ENCODE measurements around the gene LRFN5. TPM values are rescaled to one million over a fixed set of nuclear protein-coding genes. Genes with fewer than 3 reads are reported as not detected.

Gene LRFN5
- total and polyA plus RNA-seq, 2 experiments from 2014 or later: 1.9 to 6.8 TPM

GRCh38 chr14:41570415-41571155 lies 36.1 kb upstream of the LRFN5 start (continued):
- no peak for TF ChIP-seq JUNB (IDR thresholded peaks at IDR 0.05; ENCODE audit: unreplicated experiment)
- TF ChIP-seq NANOG (IDR thresholded peaks at IDR 0.05; ENCODE audit: borderline replicate concordance): no peak
- TF ChIP-seq ZNF114 (CRISPR knock-in tag; IDR thresholded peaks at IDR 0.05): no peak
- TF ChIP-seq, protein P1, sequence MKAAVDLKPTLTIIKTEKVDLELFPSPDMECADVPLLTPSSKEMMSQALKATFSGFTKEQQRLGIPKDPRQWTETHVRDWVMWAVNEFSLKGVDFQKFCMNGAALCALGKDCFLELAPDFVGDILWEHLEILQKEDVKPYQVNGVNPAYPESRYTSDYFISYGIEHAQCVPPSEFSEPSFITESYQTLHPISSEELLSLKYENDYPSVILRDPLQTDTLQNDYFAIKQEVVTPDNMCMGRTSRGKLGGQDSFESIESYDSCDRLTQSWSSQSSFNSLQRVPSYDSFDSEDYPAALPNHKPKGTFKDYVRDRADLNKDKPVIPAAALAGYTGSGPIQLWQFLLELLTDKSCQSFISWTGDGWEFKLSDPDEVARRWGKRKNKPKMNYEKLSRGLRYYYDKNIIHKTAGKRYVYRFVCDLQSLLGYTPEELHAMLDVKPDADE (IDR thresholded peaks at IDR 0.05): no peak
- no peak for TF ChIP-seq CREB1 (CRISPR knock-in tag; IDR thresholded peaks at IDR 0.05; ENCODE audit: low read depth)
- no peak for TF ChIP-seq STAT1 (IDR thresholded peaks at IDR 0.05; ENCODE audit: unreplicated experiment)
- no peak for TF ChIP-seq REST (IDR thresholded peaks at IDR 0.05; ENCODE audit: unreplicated experiment)

DNA sequence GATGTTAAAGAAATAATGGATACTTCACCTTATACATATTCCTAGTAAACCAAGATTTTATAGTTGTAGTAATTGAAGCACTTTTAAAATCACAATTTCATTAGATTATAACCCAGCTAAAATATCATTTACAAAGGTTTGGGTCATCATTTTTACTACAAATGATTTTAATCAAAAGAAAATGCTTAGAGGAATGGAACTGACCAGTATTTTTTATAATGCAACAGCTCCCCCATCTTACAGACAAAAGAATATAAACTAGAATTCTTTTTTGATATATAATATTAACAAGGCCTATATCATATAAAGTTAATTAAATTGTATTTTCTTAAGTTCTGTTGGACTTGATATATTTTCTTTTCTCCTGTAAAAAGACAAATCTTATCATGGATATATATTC lies 20.4 kb upstream of the LRFN5 start:
- H3K9me2 ChIP-seq (ENCODE audit: insufficient read depth): 0 out of 2 replicates have a peak, but pooled peaks cover 4% of the 10 kb centered on the region
- H2AFZ ChIP-seq: no peak overlapping the region
- no peaks in the 10 kb centered on the region for H3F3A ChIP-seq (replicated peaks; ENCODE audit: low read depth)
- no peak overlapping the region for H3K4me2 ChIP-seq
- H4K20me1 ChIP-seq (replicated peaks; ENCODE audit: insufficient read depth): no peaks in the 10 kb centered on the region
- no peaks in the 10 kb centered on the region for H3K27me3 ChIP-seq (ENCODE audit: insufficient read depth)
- Mint-ChIP-seq H3K4me1 (no peaks in the 10 kb centered on the region), H3K27ac (no peak overlapping the region), H3K36me3 (ENCODE audit: low read depth) (no peaks in the 10 kb centered on the region), H3K9me3 (no peaks in the 10 kb centered on the region), H3K4me3 (no peak overlapping the region), H3K27me3 (ENCODE audit: insufficient read depth, low read depth, poor library complexity) (no peaks in the 10 kb centered on the region)
- DNase-seq (ENCODE audit: low spot score) (no peak), ATAC-seq (no peak)
- no peak overlapping the region for H3K27ac ChIP-seq (ENCODE audit: low read depth)
- no peaks in the 10 kb centered on the region for H3K79me2 ChIP-seq (replicated peaks; ENCODE audit: insufficient read depth)
- H3K4me1 ChIP-seq (ENCODE audit: insufficient read depth): no peaks in the 10 kb centered on the region
- no peak overlapping the region for H3K4me3 ChIP-seq
- H3K36me3 ChIP-seq (ENCODE audit: insufficient read depth): no peaks in the 10 kb centered on the region
- TF ChIP-seq, protein P2, sequence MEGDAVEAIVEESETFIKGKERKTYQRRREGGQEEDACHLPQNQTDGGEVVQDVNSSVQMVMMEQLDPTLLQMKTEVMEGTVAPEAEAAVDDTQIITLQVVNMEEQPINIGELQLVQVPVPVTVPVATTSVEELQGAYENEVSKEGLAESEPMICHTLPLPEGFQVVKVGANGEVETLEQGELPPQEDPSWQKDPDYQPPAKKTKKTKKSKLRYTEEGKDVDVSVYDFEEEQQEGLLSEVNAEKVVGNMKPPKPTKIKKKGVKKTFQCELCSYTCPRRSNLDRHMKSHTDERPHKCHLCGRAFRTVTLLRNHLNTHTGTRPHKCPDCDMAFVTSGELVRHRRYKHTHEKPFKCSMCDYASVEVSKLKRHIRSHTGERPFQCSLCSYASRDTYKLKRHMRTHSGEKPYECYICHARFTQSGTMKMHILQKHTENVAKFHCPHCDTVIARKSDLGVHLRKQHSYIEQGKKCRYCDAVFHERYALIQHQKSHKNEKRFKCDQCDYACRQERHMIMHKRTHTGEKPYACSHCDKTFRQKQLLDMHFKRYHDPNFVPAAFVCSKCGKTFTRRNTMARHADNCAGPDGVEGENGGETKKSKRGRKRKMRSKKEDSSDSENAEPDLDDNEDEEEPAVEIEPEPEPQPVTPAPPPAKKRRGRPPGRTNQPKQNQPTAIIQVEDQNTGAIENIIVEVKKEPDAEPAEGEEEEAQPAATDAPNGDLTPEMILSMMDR (conservative IDR thresholded peaks at IDR 0.05; ENCODE audit: low read depth in 2 of 2): no peak; a peak in 1 of 4 replicates
- no peak for TF ChIP-seq JUNB (IDR thresholded peaks at IDR 0.05; ENCODE audit: unreplicated experiment)
- no peak for TF ChIP-seq EZH2phosphoT487 (IDR thresholded peaks at IDR 0.05; ENCODE audit: unreplicated experiment)
- no peak for TF ChIP-seq CREB1 (CRISPR knock-in tag; IDR thresholded peaks at IDR 0.05; ENCODE audit: low read depth)
- TF ChIP-seq ZNF114 (CRISPR knock-in tag; IDR thresholded peaks at IDR 0.05): no peak
- no peak for TF ChIP-seq STAT1 (IDR thresholded peaks at IDR 0.05; ENCODE audit: unreplicated experiment)
- TF ChIP-seq, protein P3, sequence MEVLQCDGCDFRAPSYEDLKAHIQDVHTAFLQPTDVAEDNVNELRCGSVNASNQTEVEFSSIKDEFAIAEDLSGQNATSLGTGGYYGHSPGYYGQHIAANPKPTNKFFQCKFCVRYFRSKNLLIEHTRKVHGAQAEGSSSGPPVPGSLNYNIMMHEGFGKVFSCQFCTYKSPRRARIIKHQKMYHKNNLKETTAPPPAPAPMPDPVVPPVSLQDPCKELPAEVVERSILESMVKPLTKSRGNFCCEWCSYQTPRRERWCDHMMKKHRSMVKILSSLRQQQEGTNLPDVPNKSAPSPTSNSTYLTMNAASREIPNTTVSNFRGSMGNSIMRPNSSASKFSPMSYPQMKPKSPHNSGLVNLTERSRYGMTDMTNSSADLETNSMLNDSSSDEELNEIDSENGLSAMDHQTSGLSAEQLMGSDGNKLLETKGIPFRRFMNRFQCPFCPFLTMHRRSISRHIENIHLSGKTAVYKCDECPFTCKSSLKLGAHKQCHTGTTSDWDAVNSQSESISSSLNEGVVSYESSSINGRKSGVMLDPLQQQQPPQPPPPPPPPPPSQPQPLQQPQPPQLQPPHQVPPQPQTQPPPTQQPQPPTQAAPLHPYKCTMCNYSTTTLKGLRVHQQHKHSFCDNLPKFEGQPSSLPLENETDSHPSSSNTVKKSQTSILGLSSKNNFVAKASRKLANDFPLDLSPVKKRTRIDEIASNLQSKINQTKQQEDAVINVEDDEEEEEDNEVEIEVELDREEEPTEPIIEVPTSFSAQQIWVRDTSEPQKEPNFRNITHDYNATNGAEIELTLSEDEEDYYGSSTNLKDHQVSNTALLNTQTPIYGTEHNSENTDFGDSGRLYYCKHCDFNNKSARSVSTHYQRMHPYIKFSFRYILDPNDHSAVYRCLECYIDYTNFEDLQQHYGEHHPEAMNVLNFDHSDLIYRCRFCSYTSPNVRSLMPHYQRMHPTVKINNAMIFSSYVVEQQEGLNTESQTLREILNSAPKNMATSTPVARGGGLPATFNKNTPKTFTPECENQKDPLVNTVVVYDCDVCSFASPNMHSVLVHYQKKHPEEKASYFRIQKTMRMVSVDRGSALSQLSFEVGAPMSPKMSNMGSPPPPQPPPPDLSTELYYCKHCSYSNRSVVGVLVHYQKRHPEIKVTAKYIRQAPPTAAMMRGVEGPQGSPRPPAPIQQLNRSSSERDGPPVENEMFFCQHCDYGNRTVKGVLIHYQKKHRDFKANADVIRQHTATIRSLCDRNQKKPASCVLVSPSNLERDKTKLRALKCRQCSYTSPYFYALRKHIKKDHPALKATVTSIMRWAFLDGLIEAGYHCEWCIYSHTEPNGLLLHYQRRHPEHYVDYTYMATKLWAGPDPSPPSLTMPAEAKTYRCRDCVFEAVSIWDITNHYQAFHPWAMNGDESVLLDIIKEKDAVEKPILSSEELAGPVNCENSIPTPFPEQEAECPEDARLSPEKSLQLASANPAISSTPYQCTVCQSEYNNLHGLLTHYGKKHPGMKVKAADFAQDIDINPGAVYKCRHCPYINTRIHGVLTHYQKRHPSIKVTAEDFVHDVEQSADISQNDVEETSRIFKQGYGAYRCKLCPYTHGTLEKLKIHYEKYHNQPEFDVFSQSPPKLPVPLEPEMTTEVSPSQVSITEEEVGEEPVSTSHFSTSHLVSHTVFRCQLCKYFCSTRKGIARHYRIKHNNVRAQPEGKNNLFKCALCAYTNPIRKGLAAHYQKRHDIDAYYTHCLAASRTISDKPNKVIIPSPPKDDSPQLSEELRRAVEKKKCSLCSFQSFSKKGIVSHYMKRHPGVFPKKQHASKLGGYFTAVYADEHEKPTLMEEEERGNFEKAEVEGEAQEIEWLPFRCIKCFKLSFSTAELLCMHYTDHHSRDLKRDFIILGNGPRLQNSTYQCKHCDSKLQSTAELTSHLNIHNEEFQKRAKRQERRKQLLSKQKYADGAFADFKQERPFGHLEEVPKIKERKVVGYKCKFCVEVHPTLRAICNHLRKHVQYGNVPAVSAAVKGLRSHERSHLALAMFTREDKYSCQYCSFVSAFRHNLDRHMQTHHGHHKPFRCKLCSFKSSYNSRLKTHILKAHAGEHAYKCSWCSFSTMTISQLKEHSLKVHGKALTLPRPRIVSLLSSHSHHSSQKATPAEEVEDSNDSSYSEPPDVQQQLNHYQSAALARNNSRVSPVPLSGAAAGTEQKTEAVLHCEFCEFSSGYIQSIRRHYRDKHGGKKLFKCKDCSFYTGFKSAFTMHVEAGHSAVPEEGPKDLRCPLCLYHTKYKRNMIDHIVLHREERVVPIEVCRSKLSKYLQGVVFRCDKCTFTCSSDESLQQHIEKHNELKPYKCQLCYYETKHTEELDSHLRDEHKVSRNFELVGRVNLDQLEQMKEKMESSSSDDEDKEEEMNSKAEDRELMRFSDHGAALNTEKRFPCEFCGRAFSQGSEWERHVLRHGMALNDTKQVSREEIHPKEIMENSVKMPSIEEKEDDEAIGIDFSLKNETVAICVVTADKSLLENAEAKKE (CRISPR knock-in tag; IDR thresholded peaks at IDR 0.05): no peak

Data from GM23338 (cell line).